22Rv1 (cell line): ENCODE measurements around the gene JUND.
A peak's percentile ranks its signal among the peaks of the same experiment; 100 is the strongest.

Experiments
- H3K27ac ChIP-seq: fragments of 450-650 bp; 2 replicates; pipeline ENCODE4 v1.5.1; 2017
- CTCF ChIP-seq: fragments of 450-650 bp; IDR thresholded peaks from 2 replicates; pipeline ENCODE4 v1.5.1; 2017; ENCODE audit warnings: mild to moderate bottlenecking
- ZFX ChIP-seq: fragments of 450-650 bp; IDR thresholded peaks from 2 replicates; pipeline ENCODE4 v1.6.1; 2017; ENCODE audit warnings: antibody characterized with exemption, borderline replicate concordance

Gene JUND

DNA sequence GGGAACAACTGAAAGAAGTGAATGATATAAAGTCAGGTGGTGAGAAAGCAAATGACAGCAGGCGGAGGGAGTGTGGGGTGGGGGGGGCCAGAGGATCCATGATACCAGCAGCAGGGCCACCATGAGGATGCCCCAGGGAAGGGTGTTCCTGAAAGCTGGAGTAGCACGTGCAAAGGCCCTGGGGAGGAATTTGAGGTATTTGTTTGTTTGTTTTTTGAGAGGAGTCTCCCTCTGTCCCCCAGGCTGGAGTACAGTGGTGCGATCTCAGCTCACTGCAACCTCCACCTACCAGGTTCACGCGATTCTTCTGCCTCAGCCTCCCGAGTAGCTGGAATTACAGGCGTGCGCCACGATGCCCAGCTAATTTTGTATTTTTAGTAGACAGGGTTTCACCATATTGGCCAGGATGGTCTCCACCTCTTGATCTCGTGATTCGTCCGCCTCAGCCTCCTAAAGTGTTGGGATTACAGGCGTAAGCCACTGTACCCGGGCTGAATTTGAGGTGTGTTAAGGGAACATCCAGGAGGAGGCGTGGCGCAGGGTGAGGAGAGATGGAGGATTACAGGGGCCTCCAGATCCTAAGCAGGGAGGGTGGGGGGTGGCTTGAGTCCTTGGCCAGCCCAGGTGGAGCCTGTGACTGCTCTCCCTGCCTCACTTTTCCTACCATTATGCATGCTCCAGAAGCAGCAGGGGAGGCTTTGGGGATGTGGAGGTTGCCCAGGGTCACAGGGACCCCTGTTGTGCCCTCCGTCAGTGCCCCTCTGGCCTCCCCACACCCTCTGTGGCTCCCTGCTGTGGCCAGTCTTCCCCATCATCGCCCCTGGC, 12.4 kb upstream of the JUND start:
- H3K27ac ChIP-seq: peak overlapping the region; percentile 75
- no peak for TF ChIP-seq CTCF
- no peak for TF ChIP-seq ZFX

DNA sequence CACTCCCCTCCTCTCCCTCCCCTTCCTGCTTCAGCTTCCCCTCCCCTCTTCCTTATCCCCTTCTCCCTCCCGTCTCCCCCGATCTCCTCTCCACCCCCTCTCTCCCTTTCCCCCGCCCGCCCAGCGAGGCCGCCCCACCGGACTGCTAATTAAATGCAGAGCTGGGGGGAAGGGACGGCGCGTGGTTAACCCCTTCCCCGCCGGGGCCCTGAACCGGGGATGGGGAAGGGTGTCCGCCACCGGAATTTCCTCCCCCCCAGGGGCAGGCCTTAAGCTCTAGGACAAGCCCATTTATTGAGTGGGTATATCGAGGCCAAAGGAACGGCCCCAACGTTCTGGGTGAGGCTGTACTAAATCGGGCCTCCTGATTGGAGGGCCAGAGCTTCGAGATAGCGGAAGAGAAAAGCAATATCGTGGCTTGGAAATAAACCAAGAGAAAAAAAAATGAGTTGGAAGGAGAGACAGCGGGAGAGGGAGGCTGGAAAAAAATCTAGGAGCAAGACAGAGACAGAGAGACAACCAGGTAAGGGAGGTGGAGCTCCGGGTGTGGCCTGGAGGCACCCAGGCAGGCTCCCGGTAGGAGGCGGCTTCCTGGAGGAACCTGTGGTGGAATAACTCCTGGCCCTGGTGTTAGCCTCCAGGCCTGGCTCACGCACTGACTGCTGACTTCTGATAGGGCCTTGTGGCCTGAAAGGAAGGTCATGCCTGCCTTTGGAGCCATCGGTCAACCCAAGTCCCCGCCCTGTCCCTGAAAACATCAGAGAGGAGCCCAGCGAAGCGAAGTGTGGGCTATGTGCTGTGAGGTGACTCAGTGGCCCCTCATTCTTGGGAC, 11.6 kb upstream of the JUND start:
- TF ChIP-seq ZFX (no peak), CTCF (no peak; the same call in 1 of the 2 replicates)
- peak overlapping the region; percentile 75 for H3K27ac ChIP-seq

DNA sequence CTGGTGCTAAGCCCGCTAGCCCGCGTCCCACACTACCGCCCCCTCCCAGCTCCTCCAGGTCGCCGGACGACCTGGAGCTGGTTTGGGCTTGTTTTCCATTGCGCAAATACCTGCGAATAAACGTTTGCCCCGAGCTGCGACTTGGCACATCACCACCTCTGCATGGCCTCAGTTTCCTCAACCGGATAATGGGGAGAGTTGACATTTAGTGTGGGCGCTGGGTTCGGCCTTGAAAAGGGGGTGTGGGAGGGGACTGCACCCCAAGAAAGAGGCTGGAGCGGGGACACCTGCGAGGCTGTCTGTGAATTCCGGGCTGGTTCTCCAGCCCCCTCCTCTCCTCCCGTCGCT, 11.0 kb upstream of the JUND start:
- no peak for TF ChIP-seq CTCF
- TF ChIP-seq ZFX: no peak
- H3K27ac ChIP-seq: peak overlapping the region; percentile 75

DNA sequence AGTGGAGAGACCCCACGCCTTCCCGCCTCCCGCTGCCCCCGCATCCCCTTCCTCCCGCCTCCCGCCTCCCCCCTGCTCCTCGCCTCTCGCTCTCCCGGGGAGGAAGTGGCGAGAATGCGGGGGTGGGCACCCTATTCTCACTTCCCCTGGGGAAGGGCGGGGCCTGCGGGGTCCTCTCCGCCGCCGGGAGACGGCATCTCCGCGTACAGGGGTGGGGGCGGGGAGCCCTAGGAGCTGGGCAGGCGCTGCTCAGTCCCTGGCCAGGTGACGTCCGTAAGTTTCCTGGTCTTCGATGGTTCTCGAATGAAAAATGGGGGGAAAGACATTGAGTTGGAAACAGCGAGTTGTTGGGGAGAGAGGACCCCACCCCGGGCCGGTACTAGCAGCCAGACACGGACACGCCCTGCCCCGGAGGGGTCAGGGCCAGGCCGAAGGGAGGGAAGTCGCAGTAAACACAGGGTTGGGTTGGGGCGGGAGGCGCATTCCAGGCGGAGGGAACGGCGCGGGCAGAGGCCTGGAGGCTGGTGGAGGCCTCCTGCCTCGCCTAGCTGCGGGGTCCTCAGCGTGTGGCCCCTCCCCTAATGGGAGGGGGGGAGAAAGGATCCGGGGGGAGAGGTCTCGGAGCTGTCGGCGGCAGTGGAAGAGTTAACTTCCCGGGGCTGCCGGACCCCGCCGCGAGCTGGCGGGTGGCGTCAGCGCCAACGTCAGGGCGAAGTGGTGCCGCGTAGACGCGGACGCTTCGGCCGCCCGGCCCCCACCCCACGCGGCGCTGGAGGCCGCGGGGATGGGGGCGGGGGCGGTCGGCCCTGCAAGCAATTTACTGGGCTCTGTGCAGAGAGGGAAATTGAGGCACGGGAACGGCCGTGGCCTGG, 10.4 kb upstream of the JUND start:
- peak overlapping the region; percentile 75 for H3K27ac ChIP-seq
- no peak for TF ChIP-seq ZFX
- no peak for TF ChIP-seq CTCF

- peak overlapping the region; percentile 75 for H3K27ac ChIP-seq
- TF ChIP-seq ZFX (no peak), CTCF (no peak)
These were observed 9.7 kb upstream of the JUND start for GRCh38 chr19:18291019-18291524.

GRCh38 chr19:18290302-18291018, 9.0 kb upstream of the JUND start:
- TF ChIP-seq CTCF: no peak
- TF ChIP-seq ZFX: no peak
- no peak overlapping the region for H3K27ac ChIP-seq
